ENCODE measurements around the gene CYTH1. TPM values are rescaled to one million over a fixed set of nuclear protein-coding genes. Genes with fewer than 3 reads are reported as not detected.

Gene CYTH1
- total RNA-seq, 1 experiment from 2014 or later: 34.3 TPM

DNA sequence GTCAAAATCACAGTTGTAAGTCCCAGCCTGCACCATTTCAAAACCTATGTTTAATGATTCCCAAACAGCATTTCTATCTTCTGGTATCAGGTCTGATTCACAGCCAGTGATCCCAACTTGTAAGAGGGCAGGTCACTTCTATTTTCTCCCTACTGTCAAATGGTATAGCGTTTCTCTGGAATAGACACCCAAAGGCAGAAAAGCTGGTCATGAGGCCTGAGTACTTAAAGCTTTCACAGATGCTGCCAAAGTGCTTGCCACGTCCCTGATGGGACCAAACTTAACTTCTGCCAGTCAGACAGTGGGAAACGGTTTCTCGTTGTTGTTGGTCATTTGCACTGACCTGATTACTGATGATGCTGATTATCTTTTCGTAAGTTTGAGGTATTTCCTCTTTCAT lies 43.4 kb downstream of the CYTH1 start (continued):
- TF ChIP-seq EZH2 (IDR thresholded peaks at IDR 0.05): no peak

DNA sequence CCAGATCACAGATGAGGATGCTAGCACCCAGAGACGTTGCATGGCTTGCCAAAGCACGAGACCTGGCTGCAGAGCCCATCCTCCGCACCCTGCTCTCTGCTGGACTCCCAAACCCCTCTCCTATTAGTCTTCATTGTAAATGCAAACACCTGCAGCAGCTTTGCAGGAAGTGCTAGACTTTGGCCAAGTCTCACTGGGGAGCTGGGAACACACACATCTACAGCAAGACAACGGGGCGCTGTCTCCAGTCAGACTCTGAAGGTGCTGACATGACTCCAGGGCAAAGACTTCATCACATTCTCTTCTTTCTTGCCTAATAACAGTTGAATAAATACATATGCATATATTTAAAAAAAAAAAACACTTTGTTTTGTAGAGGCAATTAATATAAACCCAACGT lies 43.8 kb downstream of the CYTH1 start:
- H3K4me2 ChIP-seq (ENCODE audit: low read length): no peak overlapping the region
- POLR2A ChIA-PET: no interaction called here
- no peak for ATAC-seq

More for the DNA sequence above, 43.8 kb downstream of the CYTH1 start:
- DNase-seq (ENCODE audit: low read depth, low spot score): no peak
- no peak overlapping the region for H3K9ac ChIP-seq (ENCODE audit: low read length)
- H3K4me1 ChIP-seq (ENCODE audit: control insufficient read depth in 1 of 2, insufficient read depth in 2 of 2, low read length in 2 of 2): peaks cover 20 to 28% of the 10 kb centered on the region in 2 experiments
- no peaks in the 10 kb centered on the region for H3K9me3 ChIP-seq (ENCODE audit: control insufficient read depth in 1 of 2, insufficient read depth in 1 of 2, low read depth in 1 of 2, low read length in 2 of 2)
- intact Hi-C loops (cut with micrococcal nuclease): no loop called here
- no peaks in the 10 kb centered on the region for H3K9me2 ChIP-seq (ENCODE audit: insufficient read depth)
- RAD21 ChIA-PET (ENCODE audit: low non-redundant PET in 1 of 2, low total read pairs in 2 of 2, uncharacterized antibody in 2 of 2, unreplicated experiment in 2 of 2): no interaction called here
- TF ChIP-seq ZFX (IDR thresholded peaks at IDR 0.05): no peak
- no peak for TF ChIP-seq YY1 (IDR thresholded peaks at IDR 0.05; ENCODE audit: extremely low read depth, insufficient replicate concordance, low read depth, low read length)
- no peak for TF ChIP-seq POLR2AphosphoS5 (IDR thresholded peaks at IDR 0.05; ENCODE audit: low read depth, low read length)
- no peak for TF ChIP-seq POLR2A (IDR thresholded peaks at IDR 0.05; ENCODE audit: borderline replicate concordance, extremely low read depth, insufficient read depth, insufficient read length)
- no peak for TF ChIP-seq CBX3 (IDR thresholded peaks at IDR 0.05; ENCODE audit: low read depth)
- TF ChIP-seq CEBPB (IDR thresholded peaks at IDR 0.05; ENCODE audit: low read depth): no peak
- TF ChIP-seq, protein P1, sequence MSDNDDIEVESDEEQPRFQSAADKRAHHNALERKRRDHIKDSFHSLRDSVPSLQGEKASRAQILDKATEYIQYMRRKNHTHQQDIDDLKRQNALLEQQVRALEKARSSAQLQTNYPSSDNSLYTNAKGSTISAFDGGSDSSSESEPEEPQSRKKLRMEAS (IDR thresholded peaks at IDR 0.05): no peak
- no peak for TF ChIP-seq ZNF274 (IDR thresholded peaks at IDR 0.05; ENCODE audit: low read depth, low read length)
- TF ChIP-seq, protein P2, sequence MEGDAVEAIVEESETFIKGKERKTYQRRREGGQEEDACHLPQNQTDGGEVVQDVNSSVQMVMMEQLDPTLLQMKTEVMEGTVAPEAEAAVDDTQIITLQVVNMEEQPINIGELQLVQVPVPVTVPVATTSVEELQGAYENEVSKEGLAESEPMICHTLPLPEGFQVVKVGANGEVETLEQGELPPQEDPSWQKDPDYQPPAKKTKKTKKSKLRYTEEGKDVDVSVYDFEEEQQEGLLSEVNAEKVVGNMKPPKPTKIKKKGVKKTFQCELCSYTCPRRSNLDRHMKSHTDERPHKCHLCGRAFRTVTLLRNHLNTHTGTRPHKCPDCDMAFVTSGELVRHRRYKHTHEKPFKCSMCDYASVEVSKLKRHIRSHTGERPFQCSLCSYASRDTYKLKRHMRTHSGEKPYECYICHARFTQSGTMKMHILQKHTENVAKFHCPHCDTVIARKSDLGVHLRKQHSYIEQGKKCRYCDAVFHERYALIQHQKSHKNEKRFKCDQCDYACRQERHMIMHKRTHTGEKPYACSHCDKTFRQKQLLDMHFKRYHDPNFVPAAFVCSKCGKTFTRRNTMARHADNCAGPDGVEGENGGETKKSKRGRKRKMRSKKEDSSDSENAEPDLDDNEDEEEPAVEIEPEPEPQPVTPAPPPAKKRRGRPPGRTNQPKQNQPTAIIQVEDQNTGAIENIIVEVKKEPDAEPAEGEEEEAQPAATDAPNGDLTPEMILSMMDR (IDR thresholded peaks at IDR 0.05 in 2 of 3, conservative IDR thresholded peaks at IDR 0.05 in 1 of 3; ENCODE audit: borderline replicate concordance in 1 of 3, insufficient read depth in 1 of 3, low read depth in 2 of 3, low read length in 2 of 3): no peak
- H3K27me3 ChIP-seq (ENCODE audit: insufficient read depth, low read length): no peaks in the 10 kb centered on the region
- no peak overlapping the region for H3K4me3 ChIP-seq (replicated peaks in 1 of 2; ENCODE audit: low read depth in 1 of 2, low read length in 2 of 2)
- no peaks in the 10 kb centered on the region for H3K36me3 ChIP-seq (ENCODE audit: control insufficient read depth in 1 of 2, insufficient read depth in 2 of 2, low read length in 2 of 2)
- BruUV-seq (replicated peaks): no TSS peak
- CTCF ChIA-PET: no interaction called here
- peaks cover 35% of the 10 kb centered on the region for H3K79me2 ChIP-seq (ENCODE audit: insufficient read depth, low read length)
- H3K27ac ChIP-seq (ENCODE audit: low read depth, low read length): no peak overlapping the region
- H4K20me1 ChIP-seq (ENCODE audit: insufficient read depth): no peaks in the 10 kb centered on the region
- no peak overlapping the region for H2AFZ ChIP-seq (ENCODE audit: low read depth, low read length, poor library complexity, severe bottlenecking)

Measured in HCT116 (cell line).